HCT116 (cell line): ENCODE results near the gene MORN5. TPM values are rescaled to one million over a fixed set of nuclear protein-coding genes. Genes with fewer than 3 reads are reported as not detected.

ENCODE experiments used
- ATAC-seq: fragments of 200-7000 bp; cut with Tn5 transposase; 2 replicates; pipeline ENCODE4 v1.9.1; 2020; ENCODE audit warnings: mild to moderate bottlenecking, moderate library complexity
- BruUV-seq: library from RNA; stranded (reverse); fragments of 400-500 nt; replicated peaks from 2 replicates; lab custom pipeline; 2021; lab: Mats Ljungman, UMichigan
- CTCF ChIA-PET: fragments of 300-600 bp; sonication (Branson Sonifier 250); formaldehyde crosslinking; loops from one replicate; lab custom pipeline; 2021; ENCODE audit warnings: antibody characterized with exemption; lab: Charles Lee
- POLR2A ChIA-PET: fragments of 300-600, 350-600 bp; sonication (Branson Sonifier 250); formaldehyde crosslinking; loops from one replicate; lab custom pipeline; 2021; ENCODE audit warnings: antibody characterized with exemption; lab: Charles Lee
- RAD21 ChIA-PET, 2 experiments: fragments of 300-600 bp; sonication (Branson Sonifier 250); formaldehyde crosslinking; loops; one replicate each; lab custom pipeline; 2023; ENCODE audit warnings: low total read pairs in 2 of 2; ENCODE audit not compliant: uncharacterized antibody in 2 of 2, unreplicated experiment in 2 of 2, low non-redundant PET in 1 of 2; lab: Charles Lee
- DNase-seq: peaks from one replicate; pipeline ENCODE4 v3.0.0-alpha.2; 2010; ENCODE audit warnings: low read depth, low spot score
- H2AFZ ChIP-seq: fragments of 200-600 bp; shearing (Covaris generic), sonication (generic); 2 replicates; pipeline ENCODE4 v1.6.1; 2017; ENCODE audit warnings: low read depth, mixed run types, mixed read lengths, antibody characterized with exemption, low read length; ENCODE audit not compliant: poor library complexity, severe bottlenecking
- H3K27ac ChIP-seq: 2 replicates; pipeline ENCODE4 v1.5.1; 2012; ENCODE audit warnings: low read depth, low read length
- H3K27me3 ChIP-seq: fragments of 200-600 bp; sonication (generic); 2 replicates; pipeline ENCODE4 v1.6.1; 2016; ENCODE audit warnings: mixed run types, low read length, mixed read lengths; ENCODE audit not compliant: insufficient read depth
- H3K36me3 ChIP-seq, 2 experiments: fragments of 200-500 bp in 1 of 2; fragments of 200-600 bp in 1 of 2; sonication (Bioruptor generic) in 1 of 2; sonication (generic) in 1 of 2; 2 replicates each; pipeline versions ENCODE4 v1.5.1 to v1.6.1; 2014 to 2016; ENCODE audit warnings: low read length in 2 of 2, inconsistent platforms in 1 of 2, mixed read lengths in 1 of 2, mixed run types in 1 of 2; ENCODE audit not compliant: insufficient read depth in 2 of 2, control insufficient read depth in 1 of 2
- H3K4me1 ChIP-seq, 2 experiments: fragments of 200-600 bp in 1 of 2; sonication (generic) in 1 of 2; 2 replicates each; pipeline versions ENCODE4 v1.5.1 to v1.6.1; 2012 to 2017; ENCODE audit warnings: low read length in 2 of 2, inconsistent platforms in 1 of 2, mild to moderate bottlenecking in 1 of 2, mixed read lengths in 1 of 2, mixed run types in 1 of 2, moderate library complexity in 1 of 2; ENCODE audit not compliant: insufficient read depth in 2 of 2, control insufficient read depth in 1 of 2
- H3K4me2 ChIP-seq: fragments of 200-600 bp; sonication (generic); 2 replicates; pipeline ENCODE4 v1.6.1; 2017; ENCODE audit warnings: mixed run types, low read length, mixed read lengths
- H3K4me3 ChIP-seq, 2 experiments: fragments of 200-600 bp in 1 of 2; sonication (generic) in 1 of 2; replicated peaks in 1 of 2; 2 replicates each; pipeline ENCODE4 v1.5.1; 2011 to 2016; ENCODE audit warnings: low read length in 2 of 2, control low read depth in 1 of 2, low read depth in 1 of 2, mild to moderate bottlenecking in 1 of 2, mixed read lengths in 1 of 2, mixed run types in 1 of 2
- H3K79me2 ChIP-seq: fragments of 200-600 bp; sonication (generic); 2 replicates; pipeline ENCODE4 v1.6.1; 2017; ENCODE audit warnings: mild to moderate bottlenecking, mixed run types, low read length, moderate library complexity, mixed read lengths; ENCODE audit not compliant: insufficient read depth
- H3K9ac ChIP-seq: fragments of 200-600 bp; sonication (generic); 2 replicates; pipeline ENCODE4 v1.6.1; 2016; ENCODE audit warnings: low read length, mixed read lengths
- H3K9me2 ChIP-seq: fragments of 200-600 bp; sonication (generic), shearing (Covaris generic); 2 replicates; pipeline ENCODE4 v1.6.1; 2017; ENCODE audit warnings: mixed run types, mild to moderate bottlenecking, moderate library complexity; ENCODE audit not compliant: insufficient read depth
- H3K9me3 ChIP-seq, 2 experiments: fragments of 200-500 bp in 1 of 2; fragments of 200-600 bp in 1 of 2; sonication (Bioruptor generic) in 1 of 2; sonication (generic) in 1 of 2; 2 replicates each; pipeline ENCODE4 v1.6.1; 2014 to 2017; ENCODE audit warnings: low read length in 2 of 2, mixed read lengths in 2 of 2, inconsistent platforms in 1 of 2, low read depth in 1 of 2, mild to moderate bottlenecking in 1 of 2, mixed run types in 1 of 2, moderate library complexity in 1 of 2; ENCODE audit not compliant: control insufficient read depth in 1 of 2, insufficient read depth in 1 of 2
- H4K20me1 ChIP-seq: fragments of 200-600 bp; sonication (generic), shearing (Covaris generic); 2 replicates; pipeline ENCODE4 v1.6.1; 2017; ENCODE audit warnings: mixed run types, mild to moderate bottlenecking, moderate library complexity; ENCODE audit not compliant: insufficient read depth
- ATF3 ChIP-seq: IDR thresholded peaks from 2 replicates; pipeline ENCODE4 v1.6.1; 2012
- CTCF ChIP-seq, 3 experiments: fragments of 200-600 bp in 1 of 3; sonication (generic) in 1 of 3; IDR thresholded peaks in 2 of 3; conservative IDR thresholded peaks in 1 of 3; 2 replicates each; pipeline ENCODE4 v1.5.1; 2012 to 2017; ENCODE audit warnings: low read depth in 2 of 3, low read length in 2 of 3, antibody characterized with exemption in 1 of 3, borderline replicate concordance in 1 of 3, control low read depth in 1 of 3, mild to moderate bottlenecking in 1 of 3, mixed read lengths in 1 of 3, mixed run types in 1 of 3, moderate library complexity in 1 of 3; ENCODE audit not compliant: insufficient read depth in 1 of 3
- EGR1 ChIP-seq: IDR thresholded peaks from 2 replicates; pipeline ENCODE4 v1.6.1; 2012; ENCODE audit warnings: low read depth
- ELF1 ChIP-seq: IDR thresholded peaks from 2 replicates; pipeline ENCODE4 v1.6.1; 2012; ENCODE audit warnings: low read depth, borderline replicate concordance
- EZH2 ChIP-seq: fragments of 200-600 bp; sonication (generic); IDR thresholded peaks from 2 replicates; pipeline ENCODE4 v1.6.1; 2017; ENCODE audit warnings: antibody characterized with exemption, mixed run types
- EZH2phosphoT487 ChIP-seq: fragments of 200-600 bp; IDR thresholded peaks from 2 replicates; pipeline ENCODE4 v1.6.1; 2018; ENCODE audit warnings: antibody characterized with exemption, borderline replicate concordance
- FOSL1 ChIP-seq: IDR thresholded peaks from 2 replicates; pipeline ENCODE4 v1.6.1; 2012; ENCODE audit warnings: low read depth
- RAD21 ChIP-seq: IDR thresholded peaks from 2 replicates; pipeline ENCODE4 v1.6.1; 2012; ENCODE audit warnings: low read depth, mild to moderate bottlenecking
- SP1 ChIP-seq: IDR thresholded peaks from 2 replicates; pipeline ENCODE4 v1.6.1; 2012; ENCODE audit warnings: low read depth
- TCF7L2 ChIP-seq: IDR thresholded peaks from 2 replicates; pipeline ENCODE4 v1.7.0; 2011; ENCODE audit warnings: borderline replicate concordance, inconsistent platforms; ENCODE audit not compliant: insufficient read depth, insufficient read length; ENCODE audit errors: extremely low read depth
- ZBTB33 ChIP-seq: IDR thresholded peaks from 2 replicates; pipeline ENCODE4 v1.6.1; 2011; ENCODE audit warnings: mild to moderate bottlenecking, low read length, moderate library complexity; ENCODE audit not compliant: insufficient replicate concordance; ENCODE audit errors: extremely low read depth
- ZFX ChIP-seq: fragments of 450-650 bp; IDR thresholded peaks from 2 replicates; pipeline ENCODE4 v1.6.1; 2017
- intact Hi-C: fragments of 100-400 bp; cut with micrococcal nuclease; formaldehyde crosslinking; loops from 2 replicates; pipeline ENCODE4 v1.10.0; 2022
- total RNA-seq: library from RNA; stranded (reverse); gene quantifications from one replicate; pipeline ENCODE4 v1.2.1, GENCODE V29; 2021; ENCODE audit not compliant: unreplicated experiment

Gene MORN5
- total RNA-seq, 1 experiment from 2014 or later = not detected

GRCh38 chr9:122219856-122220672 is 60.4 kb downstream of the MORN5 start:
- BruUV-seq = no TSS peak
- no peak overlapping the region for H3K4me2 ChIP-seq
- ChIA-PET CTCF (no interaction called here), RAD21 (no interaction called here), POLR2A (no interaction called here)
- H3K27me3 ChIP-seq = no peaks in the 10 kb centered on the region
- no peaks in the 10 kb centered on the region for H3K9me2 ChIP-seq
- peaks cover 0 to 7% of the 10 kb centered on the region in 2 experiments; a peak in 1 of 4 replicates for H3K4me1 ChIP-seq
- DNase-seq = no peak
- H4K20me1 ChIP-seq = no peaks in the 10 kb centered on the region
- intact Hi-C loops = no loop called here
- no peak for TF ChIP-seq EZH2phosphoT487
- TF ChIP-seq TCF7L2 = no peak
- TF ChIP-seq CTCF (IDR thresholded peaks at IDR 0.05 in 2 of 3, conservative IDR thresholded peaks at IDR 0.05 in 1 of 3; ENCODE audit: borderline replicate concordance in 1 of 3, insufficient read depth in 1 of 3, low read depth in 2 of 3, low read length in 2 of 3) = no peak
- no peak for TF ChIP-seq ZFX
- no peak for TF ChIP-seq SP1
- no peak for TF ChIP-seq ATF3
- no peak for TF ChIP-seq EGR1
- no peak for TF ChIP-seq EZH2
- no peak for TF ChIP-seq FOSL1
- TF ChIP-seq ZBTB33 = no peak
- no peak for TF ChIP-seq RAD21
- no peak for TF ChIP-seq ELF1
- H3K36me3 ChIP-seq = no peaks in the 10 kb centered on the region
- H3K9me3 ChIP-seq = no peaks in the 10 kb centered on the region
- no peak overlapping the region for H3K4me3 ChIP-seq
- H3K9ac ChIP-seq = no peak overlapping the region
- H2AFZ ChIP-seq = no peak overlapping the region
- ATAC-seq = no peak
- H3K79me2 ChIP-seq = no peaks in the 10 kb centered on the region
- no peak overlapping the region for H3K27ac ChIP-seq
